Testis (tissue), 2 donors: ENCODE measurements around the gene ZC3H4.

Experiments used
- POLR2A ChIP-seq: fragments of 450-650 bp; IDR thresholded peaks from one replicate; pipeline ENCODE4 v1.6.1; 2017; ENCODE audit warnings: antibody characterized with exemption, mild to moderate bottlenecking, moderate library complexity
- TF ChIP-seq, protein P1 (sequence below), 3 experiments: fragments of 450-650 bp in 2 of 3; fragments of 200-600 bp in 1 of 3; sonication (generic) in 1 of 3; IDR thresholded peaks; one replicate each; pipeline ENCODE4 v1.5.1; 2016 to 2019; ENCODE audit warnings: antibody characterized with exemption in 3 of 3, mild to moderate bottlenecking in 2 of 3, moderate library complexity in 1 of 3

DNA sequence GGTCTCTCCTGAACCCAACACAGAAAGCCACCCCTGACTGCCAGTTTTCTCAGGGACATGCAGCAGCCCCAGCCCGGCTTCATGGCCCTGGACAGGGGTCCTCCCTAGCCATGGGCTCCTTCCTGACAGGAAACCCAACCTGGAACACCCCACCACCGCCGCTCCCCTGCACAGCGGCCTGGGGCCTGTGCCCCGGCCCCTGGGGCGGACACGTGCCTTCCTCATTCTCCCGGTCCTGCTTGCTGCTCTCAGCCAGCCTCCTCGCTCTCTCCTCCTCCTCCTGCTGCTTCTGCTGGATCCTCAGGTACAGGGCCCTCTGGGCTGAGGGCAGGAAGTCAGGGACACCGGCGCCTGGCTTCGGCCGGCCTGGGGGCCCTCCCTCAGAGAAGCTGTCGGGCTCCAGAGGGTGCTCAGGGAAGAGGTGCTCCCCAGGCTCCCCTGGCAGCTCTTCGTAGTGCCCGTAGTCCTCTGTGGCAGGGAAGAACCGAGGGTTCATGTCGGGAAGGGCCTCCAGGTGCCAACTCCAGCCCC is 44.6 kb downstream of the ZC3H4 start:
- TF ChIP-seq, protein P1, sequence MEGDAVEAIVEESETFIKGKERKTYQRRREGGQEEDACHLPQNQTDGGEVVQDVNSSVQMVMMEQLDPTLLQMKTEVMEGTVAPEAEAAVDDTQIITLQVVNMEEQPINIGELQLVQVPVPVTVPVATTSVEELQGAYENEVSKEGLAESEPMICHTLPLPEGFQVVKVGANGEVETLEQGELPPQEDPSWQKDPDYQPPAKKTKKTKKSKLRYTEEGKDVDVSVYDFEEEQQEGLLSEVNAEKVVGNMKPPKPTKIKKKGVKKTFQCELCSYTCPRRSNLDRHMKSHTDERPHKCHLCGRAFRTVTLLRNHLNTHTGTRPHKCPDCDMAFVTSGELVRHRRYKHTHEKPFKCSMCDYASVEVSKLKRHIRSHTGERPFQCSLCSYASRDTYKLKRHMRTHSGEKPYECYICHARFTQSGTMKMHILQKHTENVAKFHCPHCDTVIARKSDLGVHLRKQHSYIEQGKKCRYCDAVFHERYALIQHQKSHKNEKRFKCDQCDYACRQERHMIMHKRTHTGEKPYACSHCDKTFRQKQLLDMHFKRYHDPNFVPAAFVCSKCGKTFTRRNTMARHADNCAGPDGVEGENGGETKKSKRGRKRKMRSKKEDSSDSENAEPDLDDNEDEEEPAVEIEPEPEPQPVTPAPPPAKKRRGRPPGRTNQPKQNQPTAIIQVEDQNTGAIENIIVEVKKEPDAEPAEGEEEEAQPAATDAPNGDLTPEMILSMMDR (IDR thresholded peaks at IDR 0.05), result no peak
- TF ChIP-seq POLR2A, result no peak
